ENCODE measurements around the gene ARHGEF2.

The ARHGEF2 gene

DNA sequence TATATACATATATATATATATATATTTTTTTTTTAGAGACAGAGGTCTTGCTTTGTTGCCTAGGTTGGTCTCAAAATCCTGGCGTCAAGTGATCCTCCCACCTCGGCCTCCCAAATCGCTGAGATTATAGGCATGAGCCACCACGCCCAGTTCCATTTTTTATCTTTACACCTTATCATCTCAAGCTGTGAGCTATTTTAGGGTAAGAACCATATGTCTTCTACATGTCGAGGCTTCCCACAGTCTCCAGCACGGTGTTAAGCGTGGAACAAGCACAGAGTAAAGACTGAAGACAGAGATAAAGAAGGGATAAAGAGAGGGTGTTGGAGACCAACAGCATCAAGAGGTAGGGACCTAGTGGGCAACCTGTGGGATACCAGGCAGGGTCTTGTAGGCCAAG lies 14.2 kb downstream of the ARHGEF2 start:
- Histone ChIP-seq H3K4me1 (peaks cover 7% of the 10 kb centered on the region), H3K4me3 (ENCODE audit: low read depth, low read length) (no peak overlapping the region), H3K9me3 (no peaks in the 10 kb centered on the region), H3K27me3 (no peaks in the 10 kb centered on the region), H3K36me3 (peaks cover 6% of the 10 kb centered on the region; the same call in 1 of the 2 replicates)
- no peak for DNase-seq
- TF ChIP-seq, protein P1, sequence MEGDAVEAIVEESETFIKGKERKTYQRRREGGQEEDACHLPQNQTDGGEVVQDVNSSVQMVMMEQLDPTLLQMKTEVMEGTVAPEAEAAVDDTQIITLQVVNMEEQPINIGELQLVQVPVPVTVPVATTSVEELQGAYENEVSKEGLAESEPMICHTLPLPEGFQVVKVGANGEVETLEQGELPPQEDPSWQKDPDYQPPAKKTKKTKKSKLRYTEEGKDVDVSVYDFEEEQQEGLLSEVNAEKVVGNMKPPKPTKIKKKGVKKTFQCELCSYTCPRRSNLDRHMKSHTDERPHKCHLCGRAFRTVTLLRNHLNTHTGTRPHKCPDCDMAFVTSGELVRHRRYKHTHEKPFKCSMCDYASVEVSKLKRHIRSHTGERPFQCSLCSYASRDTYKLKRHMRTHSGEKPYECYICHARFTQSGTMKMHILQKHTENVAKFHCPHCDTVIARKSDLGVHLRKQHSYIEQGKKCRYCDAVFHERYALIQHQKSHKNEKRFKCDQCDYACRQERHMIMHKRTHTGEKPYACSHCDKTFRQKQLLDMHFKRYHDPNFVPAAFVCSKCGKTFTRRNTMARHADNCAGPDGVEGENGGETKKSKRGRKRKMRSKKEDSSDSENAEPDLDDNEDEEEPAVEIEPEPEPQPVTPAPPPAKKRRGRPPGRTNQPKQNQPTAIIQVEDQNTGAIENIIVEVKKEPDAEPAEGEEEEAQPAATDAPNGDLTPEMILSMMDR (IDR thresholded peaks at IDR 0.05; ENCODE audit: low read depth, low read length): no peak

DNA sequence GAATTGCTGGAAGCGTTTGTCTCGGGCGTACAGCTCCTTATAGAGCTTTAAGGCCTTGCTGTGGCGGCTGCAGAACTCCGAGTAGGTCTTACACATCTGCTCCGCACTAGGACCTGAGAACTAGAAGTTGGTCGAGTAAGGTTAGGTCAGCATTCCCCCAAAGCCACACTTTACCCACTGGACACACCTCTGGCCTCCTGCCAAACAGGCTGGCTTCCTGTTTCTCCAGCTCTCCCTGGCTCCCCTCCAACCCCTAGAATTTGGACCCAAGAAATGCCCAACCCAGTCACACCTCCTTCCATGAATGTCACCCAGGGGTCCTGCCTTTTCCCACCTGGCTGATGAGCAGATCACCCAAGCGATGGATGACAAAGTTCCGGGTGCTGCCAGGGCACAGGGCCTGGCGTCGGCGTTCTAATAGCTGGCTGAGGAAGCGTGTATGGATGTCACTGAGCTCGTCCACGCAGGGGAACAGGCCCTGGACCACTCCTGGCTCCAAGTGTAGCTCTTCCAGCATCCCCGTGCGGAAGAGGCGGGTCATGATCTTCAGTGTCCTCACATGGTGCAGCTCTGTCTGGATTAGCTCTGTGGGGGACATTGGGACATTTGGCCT lies 15.6 kb downstream of the ARHGEF2 start:
- H3K4me1 ChIP-seq: peaks cover 2% of the 10 kb centered on the region; the same call in 1 of the 2 replicates
- no peak for DNase-seq

DNA sequence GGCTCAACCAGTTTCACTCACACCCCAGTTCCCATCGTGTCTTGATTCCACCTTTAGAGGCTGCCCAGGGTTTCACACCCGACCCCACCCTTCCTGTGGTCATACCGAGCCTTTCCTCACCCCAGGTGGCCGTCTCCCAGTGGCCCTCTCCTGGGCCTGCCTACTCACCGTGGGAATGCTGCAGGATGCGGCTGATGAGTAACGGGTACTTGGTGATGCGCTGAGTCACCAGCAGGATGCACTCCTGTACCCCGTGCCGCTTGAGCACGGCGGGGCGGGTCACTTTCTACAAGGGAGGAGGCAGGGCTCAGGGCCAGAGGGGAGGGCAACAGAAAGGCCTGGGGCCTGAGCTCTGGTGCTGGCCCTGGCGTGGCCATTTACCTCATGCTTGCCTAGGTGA lies 16.4 kb downstream of the ARHGEF2 start:
- peaks cover 6% of the 10 kb centered on the region; the same call in 1 of the 2 replicates for H3K36me3 ChIP-seq
- H3K4me3 ChIP-seq (ENCODE audit: low read depth, low read length): no peak overlapping the region
- no peaks in the 10 kb centered on the region for H3K9me3 ChIP-seq
- DNase-seq: no peak
- no peaks in the 10 kb centered on the region for H3K4me1 ChIP-seq
- H3K27me3 ChIP-seq: no peaks in the 10 kb centered on the region
- TF ChIP-seq, protein P1 (IDR thresholded peaks at IDR 0.05; ENCODE audit: low read depth, low read length): no peak

More for the DNA sequence above, 15.6 kb downstream of the ARHGEF2 start:
- Histone ChIP-seq H3K36me3 (peaks cover 6% of the 10 kb centered on the region; the same call in 1 of the 2 replicates), H3K9me3 (no peaks in the 10 kb centered on the region), H3K27me3 (no peaks in the 10 kb centered on the region), H3K4me3 (ENCODE audit: low read depth, low read length) (no peak overlapping the region)
- TF ChIP-seq, protein P1 (IDR thresholded peaks at IDR 0.05; ENCODE audit: low read depth, low read length): no peak

DNA sequence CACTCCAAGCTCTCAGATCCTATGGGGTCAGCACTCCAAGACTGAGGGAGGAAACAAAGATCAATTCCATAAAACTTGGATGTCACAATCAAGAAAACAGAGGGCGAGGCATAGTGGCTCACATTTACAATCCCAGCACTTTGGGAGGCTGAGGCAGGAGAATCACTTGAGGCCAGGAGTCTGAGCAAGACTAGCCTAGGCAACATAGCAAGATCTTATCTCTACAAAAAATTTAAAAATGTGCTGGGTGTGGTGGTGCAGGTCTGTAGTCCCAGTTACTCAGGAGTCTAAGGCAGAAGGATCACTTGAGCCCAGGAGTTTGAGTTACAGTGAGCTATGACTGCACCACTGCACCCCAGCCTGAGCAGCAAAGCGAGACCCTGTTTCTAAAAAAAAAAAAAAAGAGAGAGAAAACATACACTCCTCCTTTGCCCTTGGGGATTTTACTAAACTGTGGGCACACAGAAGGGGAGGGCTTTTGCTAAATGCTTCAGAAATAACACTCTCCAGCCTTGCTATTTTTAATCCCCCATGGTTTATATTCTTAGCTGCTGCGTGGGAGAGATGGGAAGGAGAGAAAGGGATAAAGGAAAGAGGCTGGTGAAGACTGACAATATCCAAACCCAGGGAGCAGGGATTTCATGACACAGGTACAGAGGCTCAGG lies 18.1 kb downstream of the ARHGEF2 start:
- TF ChIP-seq, protein P1 (IDR thresholded peaks at IDR 0.05; ENCODE audit: low read depth, low read length): no peak
- no peaks in the 10 kb centered on the region for H3K4me1 ChIP-seq
- H3K36me3 ChIP-seq: peaks cover 6% of the 10 kb centered on the region; the same call in 1 of the 2 replicates
- H3K27me3 ChIP-seq: no peaks in the 10 kb centered on the region
- H3K9me3 ChIP-seq: no peaks in the 10 kb centered on the region
- no peak overlapping the region for H3K4me3 ChIP-seq (ENCODE audit: low read depth, low read length)
- DNase-seq: no peak

DNA sequence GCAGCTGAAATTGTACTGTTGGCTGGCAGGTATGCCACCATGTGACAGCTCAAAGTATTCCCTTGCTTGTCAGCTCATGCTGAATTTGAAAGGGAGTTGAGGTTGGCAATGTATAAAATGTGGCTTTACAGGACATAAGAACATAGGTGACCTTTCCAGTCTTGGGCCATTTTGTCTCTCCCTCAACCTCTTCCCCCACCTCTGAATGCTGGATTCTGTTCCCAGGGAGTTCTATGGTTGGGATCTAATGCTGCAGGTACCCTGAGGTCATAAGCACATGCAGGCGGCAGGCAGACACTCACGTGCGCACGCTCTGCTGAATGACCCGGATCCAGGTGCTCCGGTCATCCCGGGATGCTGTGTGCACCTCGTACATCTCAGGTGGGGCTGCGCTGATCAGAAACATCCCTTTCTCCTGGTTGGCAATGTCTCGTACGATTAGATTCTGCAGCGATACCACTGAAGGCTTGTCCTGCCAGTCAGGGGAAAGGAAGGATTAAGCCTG lies 20.9 kb downstream of the ARHGEF2 start:
- TF ChIP-seq, protein P1 (IDR thresholded peaks at IDR 0.05; ENCODE audit: low read depth, low read length): no peak

DNA sequence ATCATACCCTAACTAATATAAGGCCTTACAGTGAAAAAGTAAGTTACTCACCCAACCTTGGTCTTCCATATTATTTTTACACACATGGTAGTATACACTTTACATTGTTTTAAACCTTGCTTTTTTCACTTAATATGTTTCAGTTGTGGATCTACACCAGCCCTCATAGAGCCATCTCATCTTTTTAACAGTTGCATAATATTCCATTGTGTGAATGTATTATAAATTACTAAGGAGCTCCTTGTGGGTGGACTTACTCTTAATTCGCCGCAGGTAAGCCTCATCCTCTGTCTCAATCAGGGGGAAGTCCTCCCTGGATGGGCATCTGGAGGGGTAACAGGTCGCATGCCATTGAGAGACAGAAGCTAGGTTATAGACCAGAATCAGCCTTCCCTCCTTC lies 23.7 kb downstream of the ARHGEF2 start:
- no peak overlapping the region for H3K4me3 ChIP-seq (ENCODE audit: low read depth, low read length)
- H3K9me3 ChIP-seq: no peaks in the 10 kb centered on the region
- H3K27me3 ChIP-seq: no peaks in the 10 kb centered on the region
- no peak for DNase-seq
- TF ChIP-seq, protein P1 (IDR thresholded peaks at IDR 0.05; ENCODE audit: low read depth, low read length): no peak
- H3K36me3 ChIP-seq: peaks cover 3% of the 10 kb centered on the region; the same call in 1 of the 2 replicates
- H3K4me1 ChIP-seq: no peaks in the 10 kb centered on the region

More for the DNA sequence above, 20.9 kb downstream of the ARHGEF2 start:
- no peaks in the 10 kb centered on the region for H3K9me3 ChIP-seq
- DNase-seq: no peak
- no peak overlapping the region for H3K4me3 ChIP-seq (ENCODE audit: low read depth, low read length)
- H3K36me3 ChIP-seq: peaks cover under 1% of the 10 kb centered on the region; the same call in 1 of the 2 replicates
- H3K4me1 ChIP-seq: no peaks in the 10 kb centered on the region
- no peaks in the 10 kb centered on the region for H3K27me3 ChIP-seq
